ENCODE measurements around the gene ZNF2.

ZNF2 gene

GRCh38 chr2:95165371-95166064 is at the start of gene ZNF2:
TSS of gene ZNF2 (plus strand) at chr2:95165809. CDS start at chr2:95176227, 10,418 bp downstream.
- DNase-seq (ENCODE audit: insufficient read length, low spot score) (peak; percentile 97), FAIRE-seq (peak; percentile 53)
- peak; percentile 78 for TF ChIP-seq POLR2A (IDR thresholded peaks at IDR 0.05; ENCODE audit: low read depth, low read length)

- FAIRE-seq, result no peak
- DNase-seq (ENCODE audit: insufficient read length, low spot score), result no peak
- TF ChIP-seq POLR2A (IDR thresholded peaks at IDR 0.05; ENCODE audit: low read depth, low read length), result no peak
Observed at GRCh38 chr2:95121093-95121406, 44.6 kb upstream of the ZNF2 start.

GRCh38 chr2:95121407-95122196 is 44.0 kb upstream of the ZNF2 start, which contains the start of gene MRPS5:
TSS of gene MRPS5 (minus strand) at chr2:95121808. CDS start at chr2:95121791, 17 bp downstream.
- TF ChIP-seq POLR2A (IDR thresholded peaks at IDR 0.05; ENCODE audit: low read depth, low read length), result peak; percentile 65

DNA sequence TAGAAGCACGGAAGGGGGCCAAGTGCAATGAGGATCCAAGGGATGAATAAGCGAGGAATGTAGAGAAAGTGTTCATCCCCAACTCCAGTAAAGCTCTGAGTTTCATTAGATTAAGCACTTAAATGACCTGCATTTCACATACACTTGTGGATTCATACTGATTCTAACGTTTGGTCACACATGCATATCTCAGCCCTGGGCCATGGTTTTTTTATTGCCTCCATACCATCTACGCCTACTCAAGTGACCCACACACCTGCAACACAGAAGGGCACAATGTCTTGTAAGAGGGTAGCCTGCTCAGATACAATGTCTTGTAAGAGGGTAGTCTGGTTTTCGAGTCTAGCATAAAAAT is 43.4 kb upstream of the ZNF2 start:
- peak; percentile 64 for FAIRE-seq
- no peak for TF ChIP-seq POLR2A (IDR thresholded peaks at IDR 0.05; ENCODE audit: low read depth, low read length)
- DNase-seq (ENCODE audit: insufficient read length, low spot score), result no peak

More at GRCh38 chr2:95121407-95122196, 44.0 kb upstream of the ZNF2 start, which contains the start of gene MRPS5:
- DNase-seq (ENCODE audit: insufficient read length, low spot score), result peak; percentile 90
- no peak for FAIRE-seq

DNA sequence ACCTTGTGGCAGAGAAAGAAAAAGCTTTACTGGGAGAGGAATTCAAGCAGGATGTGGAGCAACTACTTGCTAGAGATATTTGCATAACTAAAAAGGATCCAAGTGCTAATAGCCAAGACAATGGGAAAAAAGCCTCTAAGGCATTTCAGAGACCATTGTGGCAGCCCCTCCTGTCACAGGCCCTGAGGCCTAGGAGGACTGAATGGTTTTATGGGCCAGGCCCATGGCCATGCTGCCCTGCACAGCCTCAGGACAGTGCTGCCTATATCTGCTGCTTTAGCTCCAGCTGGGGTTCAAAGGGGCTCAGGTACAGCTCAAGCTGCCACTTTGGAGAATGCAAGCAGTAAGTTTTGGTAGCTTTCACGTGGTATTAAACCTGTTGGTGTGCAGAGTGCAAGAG is 26.9 kb upstream of the ZNF2 start:
- no peak for TF ChIP-seq POLR2A (IDR thresholded peaks at IDR 0.05; ENCODE audit: low read depth, low read length)
- FAIRE-seq, result no peak
- no peak for DNase-seq (ENCODE audit: insufficient read length, low spot score)

DNA sequence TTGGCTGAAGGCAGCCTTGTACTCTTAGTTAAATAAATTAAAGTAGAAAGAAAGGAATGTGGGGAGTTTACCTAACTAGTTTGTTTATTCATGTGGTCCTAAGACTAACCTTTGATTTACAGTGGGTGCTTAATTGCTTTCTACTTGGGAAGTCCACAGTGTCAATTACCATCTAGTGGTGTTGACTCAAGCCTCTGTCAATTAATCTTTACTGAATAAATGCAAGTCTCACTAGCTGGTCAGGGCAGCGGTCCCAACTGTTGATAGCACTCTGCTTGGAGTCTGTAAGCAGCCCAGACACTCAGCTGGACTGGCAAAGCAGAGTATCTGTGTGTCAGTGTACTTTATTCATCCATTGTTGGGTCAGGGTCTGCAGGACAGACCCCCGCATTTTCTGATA is 21.8 kb upstream of the ZNF2 start:
- DNase-seq (ENCODE audit: insufficient read length, low spot score), result no peak
- no peak for TF ChIP-seq POLR2A (IDR thresholded peaks at IDR 0.05; ENCODE audit: low read depth, low read length)
- no peak for FAIRE-seq

GRCh38 chr2:95149397-95149984 is 16.1 kb upstream of the ZNF2 start:
- TF ChIP-seq POLR2A (IDR thresholded peaks at IDR 0.05; ENCODE audit: low read depth, low read length), result no peak
- no peak for DNase-seq (ENCODE audit: insufficient read length, low spot score)
- no peak for FAIRE-seq

DNA sequence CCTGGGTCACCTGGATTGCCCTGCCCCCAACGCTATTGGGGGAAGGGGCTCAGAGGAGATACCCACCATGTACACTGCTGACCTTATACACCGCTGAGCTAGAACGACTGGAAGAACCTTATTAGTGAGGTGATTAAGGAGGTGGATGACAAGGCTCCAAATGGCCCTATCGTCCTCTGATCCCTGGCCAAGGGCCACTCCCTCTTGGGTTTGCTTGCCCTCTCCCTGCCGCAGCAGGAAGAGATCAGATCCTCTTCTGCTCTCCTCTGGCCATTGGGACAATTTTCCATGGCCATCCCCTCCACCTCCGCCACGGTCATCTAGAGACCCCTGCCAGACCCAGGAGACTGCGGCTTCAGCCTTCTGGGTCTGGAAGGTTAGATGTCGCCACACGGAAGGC is 7.2 kb upstream of the ZNF2 start:
- TF ChIP-seq POLR2A (IDR thresholded peaks at IDR 0.05; ENCODE audit: low read depth, low read length), result no peak
- DNase-seq (ENCODE audit: insufficient read length, low spot score), result no peak
- no peak for FAIRE-seq

DNA sequence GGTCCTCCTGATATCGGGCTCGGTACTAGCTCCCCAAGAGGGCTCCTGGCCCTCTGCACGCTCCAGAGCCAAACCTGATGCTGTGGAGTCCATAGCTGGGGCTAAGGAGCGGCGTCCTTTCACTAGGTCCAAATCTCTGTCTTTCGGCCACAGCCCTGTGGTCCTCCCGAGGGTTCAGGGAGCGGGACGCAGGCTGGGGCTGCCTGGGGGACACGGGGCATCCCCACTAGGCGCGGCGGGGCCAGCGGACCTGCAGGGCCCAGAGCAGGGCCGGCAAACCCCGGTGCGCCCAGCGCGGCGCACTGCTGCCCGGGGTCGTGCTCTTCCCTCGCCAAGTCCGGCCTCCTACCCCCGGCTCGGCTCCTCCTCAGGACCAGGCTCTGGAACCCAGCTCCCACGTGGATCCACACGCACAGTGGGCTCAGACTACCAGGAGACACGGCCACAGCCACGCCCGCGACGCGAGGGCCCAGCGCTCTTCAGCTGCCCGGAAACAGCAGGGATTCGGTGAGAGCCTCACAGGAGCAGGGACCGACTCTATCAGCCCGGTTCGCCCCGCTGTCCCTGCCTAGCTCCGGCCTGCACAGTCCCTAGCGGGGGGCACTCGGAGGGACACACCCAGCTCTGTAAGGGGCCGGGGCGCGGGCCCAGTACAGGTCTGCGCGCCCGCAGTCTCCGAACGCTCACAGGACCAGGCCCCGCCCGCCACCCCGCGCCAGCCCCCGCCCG is 6.6 kb upstream of the ZNF2 start:
- FAIRE-seq, result no peak

GRCh38 chr2:95159690-95160449 is 5.7 kb upstream of the ZNF2 start, which contains the start of gene ZNF514:
TSS of gene ZNF514 (minus strand) at chr2:95159848. CDS start at chr2:95153253, 6,595 bp downstream.
- peak; percentile 75 for DNase-seq (ENCODE audit: insufficient read length, low spot score)
- TF ChIP-seq POLR2A (IDR thresholded peaks at IDR 0.05; ENCODE audit: low read depth, low read length), result peak; percentile 27; the same call in 1 of the 2 replicates

More for the DNA sequence above, 6.6 kb upstream of the ZNF2 start:
- TF ChIP-seq POLR2A (IDR thresholded peaks at IDR 0.05; ENCODE audit: low read depth, low read length), result no peak
- DNase-seq (ENCODE audit: insufficient read length, low spot score), result peak; percentile 20

GRCh38 chr2:95165030-95165370 is 609 bp upstream of the ZNF2 start:
- TF ChIP-seq POLR2A (IDR thresholded peaks at IDR 0.05; ENCODE audit: low read depth, low read length), result no peak
- DNase-seq (ENCODE audit: insufficient read length, low spot score) (no peak), FAIRE-seq (no peak)

More at GRCh38 chr2:95159690-95160449, 5.7 kb upstream of the ZNF2 start, which contains the start of gene ZNF514:
- FAIRE-seq, result no peak

GRCh38 chr2:95166065-95166763 is 605 bp downstream of the ZNF2 start:
- no peak for TF ChIP-seq POLR2A (IDR thresholded peaks at IDR 0.05; ENCODE audit: low read depth, low read length)
- FAIRE-seq (no peak), DNase-seq (ENCODE audit: insufficient read length, low spot score) (no peak)
